Globus pallidus (tissue), 1 donor: ENCODE results near the gene ZNF692.
"Not testable (repeated sequence)": the region's sequence is repeated elsewhere in the genome, so short reads cannot be mapped to it uniquely, and the experiment has no call there.

Source experiments
- DNase-seq: peaks from one replicate; pipeline ENCODE4 v3.0.0-alpha.2; 2015; ENCODE audit warnings: low spot score

Gene ZNF692

DNA sequence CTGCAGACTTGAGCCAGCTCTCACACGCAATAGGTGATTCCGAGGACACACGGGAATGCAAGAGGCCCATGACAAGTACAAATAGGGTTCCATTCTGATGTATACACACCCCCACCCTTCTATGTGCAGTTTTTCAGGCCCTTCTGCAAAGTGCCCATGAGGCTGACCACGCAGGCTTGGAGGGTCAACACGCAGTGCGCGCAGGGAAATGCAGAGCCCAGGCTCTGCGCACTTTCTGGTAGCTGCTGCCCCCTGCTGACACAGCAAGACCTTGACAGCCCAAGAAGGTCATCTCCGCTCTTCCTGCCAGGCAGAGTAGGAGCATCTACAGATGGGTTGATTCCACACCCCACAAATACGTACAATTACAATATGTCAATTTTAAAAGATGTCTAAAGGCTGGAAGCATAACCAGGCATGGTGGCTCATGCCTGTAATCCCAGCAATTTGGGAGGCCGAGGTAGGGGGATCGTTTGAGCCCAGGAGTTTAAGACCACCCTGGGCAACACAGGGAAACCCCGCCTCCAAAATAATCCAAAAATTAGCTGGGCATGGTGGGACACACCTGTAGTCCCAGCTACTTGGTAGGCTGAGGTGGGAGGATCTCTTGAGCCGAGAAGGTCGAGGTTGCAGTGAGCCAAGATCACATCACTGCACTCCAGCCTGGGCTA, 51.7 kb downstream of the ZNF692 start:
- DNase-seq = peak; percentile 70

DNA sequence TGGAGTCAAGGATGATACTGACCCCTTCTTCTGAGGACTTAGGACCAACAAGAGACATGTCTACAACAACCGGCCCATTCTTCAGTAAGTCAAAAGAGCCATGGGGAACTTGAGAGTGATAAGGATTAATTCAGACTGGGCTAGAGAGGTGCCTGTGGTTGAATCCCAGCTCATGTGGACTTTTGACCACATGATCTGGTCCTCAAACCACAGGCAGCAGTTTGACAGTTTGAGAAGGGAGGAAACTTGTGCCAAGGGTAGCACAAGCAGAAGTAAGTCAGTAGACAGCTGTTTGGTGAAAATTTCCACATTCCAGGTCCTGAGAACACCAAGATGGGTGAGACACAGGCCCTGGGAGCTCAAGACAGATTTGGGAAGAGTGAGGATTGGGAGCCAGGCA, 53.0 kb downstream of the ZNF692 start:
- peak; percentile 22 for DNase-seq

DNA sequence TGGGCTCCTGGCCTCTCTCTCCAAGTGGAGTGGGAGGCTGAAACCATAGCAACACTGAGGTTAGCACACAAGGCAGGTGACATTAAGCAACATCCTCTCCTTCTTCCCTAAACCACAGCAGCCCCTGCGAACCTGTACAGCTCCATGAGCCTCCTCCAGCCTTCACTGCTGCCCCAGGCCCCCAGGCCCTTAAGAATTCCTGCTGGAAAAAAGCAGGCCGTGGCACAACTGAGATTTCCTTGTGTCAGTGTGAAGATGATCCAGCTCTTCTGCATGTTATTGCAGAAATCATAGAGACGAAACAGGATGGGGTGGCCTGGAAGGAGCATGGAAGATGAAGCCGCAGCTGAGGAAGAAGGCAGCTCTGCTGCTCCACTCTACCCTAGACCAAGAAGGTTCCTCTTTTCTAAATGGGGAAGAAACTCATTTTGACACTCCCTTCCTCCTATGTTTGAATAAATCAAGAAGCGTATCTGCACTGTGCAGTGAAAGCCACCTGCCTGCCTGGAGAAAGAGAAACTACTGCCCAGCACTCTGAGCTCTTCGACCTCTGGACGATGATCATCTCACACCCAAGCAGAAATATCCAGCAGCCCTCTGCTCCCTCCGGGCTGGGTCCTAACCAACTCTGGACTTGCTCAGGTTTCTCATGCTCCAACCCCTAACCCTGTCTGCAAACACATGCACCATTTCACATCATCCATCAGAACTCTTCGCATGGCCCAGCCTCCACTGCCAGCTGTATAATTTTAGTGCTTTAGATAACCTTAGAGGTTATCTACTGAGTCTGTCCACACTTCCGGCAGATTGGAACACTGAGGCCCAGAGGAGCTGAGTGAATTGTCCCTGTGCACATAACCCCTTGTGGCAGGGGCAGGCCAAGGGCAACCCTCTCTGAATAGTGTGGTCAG, 53.9 kb downstream of the ZNF692 start:
- DNase-seq = peak; percentile 43

DNA sequence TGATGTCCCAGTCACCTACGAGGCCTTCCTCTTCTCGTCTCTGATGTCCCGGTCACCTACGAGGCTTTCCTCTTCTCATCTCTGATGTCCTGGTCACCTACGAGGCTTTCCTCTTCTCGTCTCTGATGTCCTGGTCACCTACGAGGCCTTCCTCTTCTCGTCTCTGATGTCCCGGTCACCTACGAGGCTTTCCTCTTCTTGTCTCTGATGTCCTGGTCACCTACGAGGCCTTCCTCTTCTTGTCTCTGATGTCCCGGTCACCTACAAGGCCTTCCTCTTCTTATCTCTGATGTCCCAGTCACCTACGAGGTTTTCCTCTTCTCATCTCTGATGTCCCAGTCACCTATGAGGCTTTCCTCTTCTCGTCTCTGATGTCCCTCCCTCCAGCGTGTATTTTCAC, 55.4 kb downstream of the ZNF692 start:
- not testable (repeated sequence) for DNase-seq

DNA sequence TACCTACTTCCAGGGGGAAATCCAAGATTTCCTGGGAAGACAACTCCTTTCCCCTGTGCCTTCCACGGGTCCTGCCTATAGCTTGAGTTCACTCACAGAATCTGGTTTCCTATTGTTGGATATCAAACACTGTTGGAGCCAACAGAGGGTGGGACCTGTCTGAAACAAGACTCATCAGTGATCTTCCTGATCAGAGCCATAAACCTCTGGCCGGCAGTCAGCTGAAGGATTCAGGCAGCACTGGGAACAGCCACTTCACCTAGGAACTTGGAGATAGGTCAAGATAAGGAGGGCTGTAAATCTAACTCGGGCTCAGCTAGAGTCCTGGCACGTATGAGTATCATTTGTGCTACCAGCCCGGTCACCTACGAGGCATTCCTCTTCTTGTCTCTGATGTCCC, 56.4 kb downstream of the ZNF692 start:
- no peak for DNase-seq

DNA sequence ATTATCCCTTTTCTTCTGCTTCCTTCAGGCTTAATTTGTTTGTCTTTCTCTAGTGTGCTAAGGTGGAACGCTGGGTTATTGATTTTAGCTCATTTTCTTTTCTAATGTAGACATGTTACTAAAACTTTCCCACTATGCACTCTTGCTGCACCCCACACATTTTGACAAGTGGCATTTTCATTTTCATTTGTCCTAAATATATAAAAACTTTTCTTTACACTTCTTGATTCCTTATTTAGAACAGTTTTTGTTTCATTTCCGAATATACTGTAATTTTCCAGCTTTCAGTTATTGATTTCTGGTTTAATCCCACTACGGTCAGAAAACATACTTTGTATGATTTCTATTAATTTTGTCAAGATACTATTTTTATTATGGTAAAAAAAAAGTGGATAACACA, 58.4 kb downstream of the ZNF692 start:
- no peak for DNase-seq
